SK-N-SH treated with all-trans-retinoic acid at 6 μM for 48 hours (cell line): ENCODE measurements around the gene TUB.

Experiments used
- ARNTL ChIP-seq: fragments of 450-650 bp; formaldehyde crosslinking; IDR thresholded peaks from 2 replicates; pipeline ENCODE4 v1.5.0; 2020; ENCODE audit warnings: low read depth, mild to moderate bottlenecking, moderate library complexity, borderline replicate concordance
- GLIS3 ChIP-seq: fragments of 250-450 bp; sonication (Bioruptor Pico); IDR thresholded peaks from 2 replicates; pipeline ENCODE4 v1.5.0; 2020; ENCODE audit warnings: mild to moderate bottlenecking, moderate library complexity
- ISL1 ChIP-seq: fragments of 250-450 bp; sonication (Bioruptor Pico); IDR thresholded peaks from 2 replicates; pipeline ENCODE4 v2.1.2; 2022; ENCODE audit warnings: mild to moderate bottlenecking, moderate library complexity
- OSR1 ChIP-seq: fragments of 250-450 bp; sonication (Bioruptor Pico); IDR thresholded peaks from 2 replicates; pipeline ENCODE4 v1.8.0; 2022; ENCODE audit warnings: moderate library complexity, mild to moderate bottlenecking, inconsistent platforms
- PPARA ChIP-seq: fragments of 250-450 bp; sonication (Bioruptor Pico); IDR thresholded peaks from 2 replicates; pipeline ENCODE4 v1.5.0; 2020; ENCODE audit warnings: mild to moderate bottlenecking, borderline replicate concordance
- SNAI2 ChIP-seq: fragments of 250-450 bp; sonication (Bioruptor Pico); IDR thresholded peaks from 2 replicates; pipeline ENCODE4 v1.5.0; 2020; ENCODE audit warnings: mild to moderate bottlenecking, moderate library complexity
- TOX ChIP-seq: fragments of 250-450 bp; sonication (Bioruptor Pico); IDR thresholded peaks from 2 replicates; pipeline ENCODE4 v1.8.0; 2021; ENCODE audit warnings: mild to moderate bottlenecking, moderate library complexity, borderline replicate concordance
- ZFP3 ChIP-seq: fragments of 250-450 bp; sonication (Bioruptor Pico); IDR thresholded peaks from 2 replicates; pipeline ENCODE4 v1.5.0; 2020; ENCODE audit warnings: mild to moderate bottlenecking, moderate library complexity
- ZNF565 ChIP-seq: fragments of 450-650 bp; formaldehyde crosslinking; conservative IDR thresholded peaks from 2 replicates; pipeline ENCODE4 v1.5.0; 2020; ENCODE audit warnings: low read depth, mild to moderate bottlenecking, moderate library complexity
- TF ChIP-seq, protein P1 (sequence below): fragments of 250-450 bp; sonication (Bioruptor Pico); IDR thresholded peaks from 2 replicates; pipeline ENCODE4 v1.8.0; 2021; ENCODE audit warnings: low read depth, mild to moderate bottlenecking, moderate library complexity, borderline replicate concordance
- TF ChIP-seq, protein P2 (sequence below): fragments of 250-450 bp; sonication (Bioruptor Pico); IDR thresholded peaks from 2 replicates; pipeline ENCODE4 v1.8.0; 2020; ENCODE audit warnings: mild to moderate bottlenecking, moderate library complexity, borderline replicate concordance
- TF ChIP-seq, protein P3 (sequence below): fragments of 250-450 bp; sonication (Bioruptor Pico); IDR thresholded peaks from 2 replicates; pipeline ENCODE4 v1.5.1; 2020; ENCODE audit warnings: low read depth, mild to moderate bottlenecking, moderate library complexity
- TF ChIP-seq, protein P4 (sequence below): fragments of 250-450 bp; sonication (Bioruptor Pico); IDR thresholded peaks from 2 replicates; pipeline ENCODE4 v1.5.1; 2021; ENCODE audit warnings: mild to moderate bottlenecking, moderate library complexity

DNA sequence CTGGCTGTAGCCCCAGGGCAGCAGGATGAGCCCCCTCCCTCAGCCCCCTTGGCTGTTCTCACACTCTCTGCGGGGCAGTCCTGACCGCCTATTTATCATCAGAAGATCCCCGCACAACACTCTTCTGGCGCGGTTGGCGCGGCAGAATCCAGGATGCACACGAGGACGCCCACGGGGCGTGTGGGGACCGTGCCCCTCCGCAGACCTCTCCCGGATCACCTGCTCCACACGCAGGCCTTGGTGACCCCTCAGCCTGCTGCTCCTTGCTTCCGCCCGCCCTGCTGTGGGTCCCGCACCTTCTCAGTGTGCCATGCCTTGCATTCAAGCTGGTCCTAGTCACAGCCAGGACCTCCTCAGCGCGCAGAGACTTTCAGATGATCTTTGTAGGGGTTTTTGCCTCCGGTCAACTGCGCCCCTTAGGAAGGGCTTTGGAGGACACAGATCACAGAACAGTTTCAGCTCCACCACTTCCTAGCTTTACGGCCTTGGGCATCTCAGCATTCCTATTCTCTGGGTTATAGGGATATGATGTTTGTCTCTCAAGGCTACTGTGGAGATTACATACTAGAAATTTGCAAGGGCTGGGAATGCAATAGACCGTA, 841 bp upstream of the TUB start:
- TF ChIP-seq SNAI2 (CRISPR knock-in tag) (no peak), PPARA (no peak), OSR1 (no peak), ZFP3 (CRISPR knock-in tag) (no peak), TOX (CRISPR knock-in tag) (no peak), ISL1 (CRISPR knock-in tag) (no peak), GLIS3 (no peak), ZNF565 (CRISPR knock-in tag) (no peak), ARNTL (CRISPR knock-in tag) (no peak)
- TF ChIP-seq, protein P1, sequence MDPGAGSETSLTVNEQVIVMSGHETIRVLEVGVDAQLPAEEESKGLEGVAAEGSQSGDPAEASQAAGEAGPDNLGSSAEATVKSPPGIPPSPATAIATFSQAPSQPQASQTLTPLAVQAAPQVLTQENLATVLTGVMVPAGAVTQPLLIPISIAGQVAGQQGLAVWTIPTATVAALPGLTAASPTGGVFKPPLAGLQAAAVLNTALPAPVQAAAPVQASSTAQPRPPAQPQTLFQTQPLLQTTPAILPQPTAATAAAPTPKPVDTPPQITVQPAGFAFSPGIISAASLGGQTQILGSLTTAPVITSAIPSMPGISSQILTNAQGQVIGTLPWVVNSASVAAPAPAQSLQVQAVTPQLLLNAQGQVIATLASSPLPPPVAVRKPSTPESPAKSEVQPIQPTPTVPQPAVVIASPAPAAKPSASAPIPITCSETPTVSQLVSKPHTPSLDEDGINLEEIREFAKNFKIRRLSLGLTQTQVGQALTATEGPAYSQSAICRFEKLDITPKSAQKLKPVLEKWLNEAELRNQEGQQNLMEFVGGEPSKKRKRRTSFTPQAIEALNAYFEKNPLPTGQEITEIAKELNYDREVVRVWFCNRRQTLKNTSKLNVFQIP (CRISPR knock-in tag), result no peak
- TF ChIP-seq, protein P2, sequence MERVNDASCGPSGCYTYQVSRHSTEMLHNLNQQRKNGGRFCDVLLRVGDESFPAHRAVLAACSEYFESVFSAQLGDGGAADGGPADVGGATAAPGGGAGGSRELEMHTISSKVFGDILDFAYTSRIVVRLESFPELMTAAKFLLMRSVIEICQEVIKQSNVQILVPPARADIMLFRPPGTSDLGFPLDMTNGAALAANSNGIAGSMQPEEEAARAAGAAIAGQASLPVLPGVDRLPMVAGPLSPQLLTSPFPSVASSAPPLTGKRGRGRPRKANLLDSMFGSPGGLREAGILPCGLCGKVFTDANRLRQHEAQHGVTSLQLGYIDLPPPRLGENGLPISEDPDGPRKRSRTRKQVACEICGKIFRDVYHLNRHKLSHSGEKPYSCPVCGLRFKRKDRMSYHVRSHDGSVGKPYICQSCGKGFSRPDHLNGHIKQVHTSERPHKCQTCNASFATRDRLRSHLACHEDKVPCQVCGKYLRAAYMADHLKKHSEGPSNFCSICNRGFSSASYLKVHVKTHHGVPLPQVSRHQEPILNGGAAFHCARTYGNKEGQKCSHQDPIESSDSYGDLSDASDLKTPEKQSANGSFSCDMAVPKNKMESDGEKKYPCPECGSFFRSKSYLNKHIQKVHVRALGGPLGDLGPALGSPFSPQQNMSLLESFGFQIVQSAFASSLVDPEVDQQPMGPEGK (CRISPR knock-in tag), result no peak
- TF ChIP-seq, protein P3, sequence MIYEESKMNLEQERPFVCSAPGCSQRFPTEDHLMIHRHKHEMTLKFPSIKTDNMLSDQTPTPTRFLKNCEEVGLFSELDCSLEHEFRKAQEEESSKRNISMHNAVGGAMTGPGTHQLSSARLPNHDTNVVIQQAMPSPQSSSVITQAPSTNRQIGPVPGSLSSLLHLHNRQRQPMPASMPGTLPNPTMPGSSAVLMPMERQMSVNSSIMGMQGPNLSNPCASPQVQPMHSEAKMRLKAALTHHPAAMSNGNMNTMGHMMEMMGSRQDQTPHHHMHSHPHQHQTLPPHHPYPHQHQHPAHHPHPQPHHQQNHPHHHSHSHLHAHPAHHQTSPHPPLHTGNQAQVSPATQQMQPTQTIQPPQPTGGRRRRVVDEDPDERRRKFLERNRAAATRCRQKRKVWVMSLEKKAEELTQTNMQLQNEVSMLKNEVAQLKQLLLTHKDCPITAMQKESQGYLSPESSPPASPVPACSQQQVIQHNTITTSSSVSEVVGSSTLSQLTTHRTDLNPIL (CRISPR knock-in tag), result no peak
- TF ChIP-seq, protein P4, sequence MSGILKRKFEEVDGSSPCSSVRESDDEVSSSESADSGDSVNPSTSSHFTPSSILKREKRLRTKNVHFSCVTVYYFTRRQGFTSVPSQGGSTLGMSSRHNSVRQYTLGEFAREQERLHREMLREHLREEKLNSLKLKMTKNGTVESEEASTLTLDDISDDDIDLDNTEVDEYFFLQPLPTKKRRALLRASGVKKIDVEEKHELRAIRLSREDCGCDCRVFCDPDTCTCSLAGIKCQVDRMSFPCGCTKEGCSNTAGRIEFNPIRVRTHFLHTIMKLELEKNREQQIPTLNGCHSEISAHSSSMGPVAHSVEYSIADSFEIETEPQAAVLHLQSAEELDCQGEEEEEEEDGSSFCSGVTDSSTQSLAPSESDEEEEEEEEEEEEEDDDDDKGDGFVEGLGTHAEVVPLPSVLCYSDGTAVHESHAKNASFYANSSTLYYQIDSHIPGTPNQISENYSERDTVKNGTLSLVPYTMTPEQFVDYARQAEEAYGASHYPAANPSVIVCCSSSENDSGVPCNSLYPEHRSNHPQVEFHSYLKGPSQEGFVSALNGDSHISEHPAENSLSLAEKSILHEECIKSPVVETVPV (CRISPR knock-in tag), result no peak
